Superior temporal gyrus (tissue), 1 donor: ENCODE data around the gene PRCD.
"Not testable (repeated sequence)": the region's sequence is repeated elsewhere in the genome, so short reads cannot be mapped to it uniquely, and the experiment has no call there.

ENCODE experiments used
- DNase-seq: peaks from one replicate; pipeline ENCODE4 v3.0.0-alpha.2; 2016; ENCODE audit errors: extremely low spot score

Gene PRCD

DNA sequence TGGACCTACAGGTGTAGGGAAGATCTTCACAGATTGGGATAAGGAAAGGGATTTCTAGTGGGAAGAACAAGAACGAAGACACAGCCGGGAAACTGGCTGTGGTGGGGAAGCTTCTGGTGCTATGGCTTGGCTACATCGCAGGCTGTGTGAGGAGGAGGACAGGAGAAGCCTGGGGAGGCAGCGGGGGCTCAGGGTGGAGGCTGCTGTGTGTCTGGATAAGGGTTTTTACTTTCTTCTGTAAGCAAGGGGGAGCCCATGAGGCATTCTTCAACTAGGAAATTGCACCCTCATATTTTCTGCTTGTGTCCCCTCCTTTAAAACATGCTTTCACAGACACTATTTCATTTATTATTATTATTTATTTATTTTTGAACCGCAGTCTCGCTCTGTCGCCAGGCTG lies 35.7 kb upstream of the PRCD start:
- no peak for DNase-seq

DNA sequence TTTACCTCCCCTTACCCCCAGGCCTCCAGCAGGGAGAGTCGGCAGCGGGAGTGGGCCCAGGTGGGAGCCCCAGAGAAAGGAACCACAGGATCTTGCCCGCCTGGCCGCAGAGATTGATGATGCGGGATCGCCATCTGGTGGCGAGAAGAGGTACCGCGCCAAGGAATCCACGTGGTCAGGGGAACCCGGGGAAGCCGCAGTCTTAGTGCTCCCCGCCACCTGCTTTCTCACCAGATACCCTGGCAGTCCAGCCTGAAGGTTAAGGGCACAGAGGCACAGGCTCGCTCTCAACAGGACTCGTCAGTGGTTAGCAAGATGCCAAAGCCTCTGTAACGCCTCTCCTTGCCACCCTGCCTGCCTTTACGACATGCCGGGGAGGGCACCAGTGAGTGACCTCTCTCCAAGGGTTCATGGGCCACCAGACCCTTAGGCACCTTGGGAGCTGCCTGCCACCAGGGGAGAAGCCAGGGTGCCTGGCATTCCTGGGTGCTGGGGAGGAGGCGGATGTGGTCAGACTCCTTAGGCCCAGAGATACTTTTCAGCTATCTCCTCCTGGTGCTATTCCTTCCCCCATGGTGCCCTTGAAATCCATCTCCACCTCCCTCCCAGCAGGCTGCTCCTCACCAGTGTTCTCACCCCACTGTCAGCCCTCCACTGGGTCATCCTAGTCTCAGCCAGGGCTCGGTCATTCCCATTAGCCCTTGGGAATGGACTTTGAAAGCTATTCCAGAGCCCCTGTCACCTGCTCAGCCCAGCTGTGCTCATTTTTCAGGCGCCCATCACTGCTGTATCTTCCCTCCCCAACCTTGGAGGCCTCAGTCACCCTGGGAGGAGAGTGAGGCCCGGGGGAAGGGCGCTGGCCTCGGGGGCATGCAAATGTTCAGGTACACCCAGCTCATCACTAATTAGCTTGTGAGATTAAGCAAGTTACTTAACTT lies 33.2 kb upstream of the PRCD start:
- DNase-seq = peak; percentile 91

DNA sequence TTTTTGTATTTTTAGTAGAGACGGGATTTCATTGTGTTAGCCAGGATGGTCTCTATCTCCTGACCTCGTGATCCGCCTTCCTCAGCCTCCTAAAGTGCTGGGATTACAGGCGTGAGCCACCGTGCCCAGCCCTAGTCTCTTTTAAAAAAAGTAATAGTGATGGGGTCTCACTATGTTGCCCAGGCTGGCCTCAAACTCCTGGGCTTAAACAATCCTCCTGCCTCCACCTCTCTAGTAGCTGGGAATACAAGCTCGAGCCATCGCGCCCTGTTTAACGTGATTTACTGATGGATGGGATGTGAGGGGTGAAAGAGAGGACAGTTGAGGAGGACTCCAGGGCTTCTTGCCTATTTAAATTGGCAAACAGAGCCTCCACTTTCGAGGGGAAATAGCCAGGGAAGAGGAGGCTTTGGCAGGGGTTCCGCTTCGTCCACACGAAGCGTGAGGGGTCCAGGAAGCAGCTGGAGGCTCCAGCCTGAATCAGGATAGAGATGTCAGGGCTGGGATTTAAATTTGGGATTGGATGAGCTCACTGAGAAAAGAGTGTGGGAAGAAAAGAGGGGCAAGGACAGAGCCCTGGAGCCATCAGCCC lies 31.3 kb upstream of the PRCD start:
- not testable (repeated sequence) for DNase-seq

DNA sequence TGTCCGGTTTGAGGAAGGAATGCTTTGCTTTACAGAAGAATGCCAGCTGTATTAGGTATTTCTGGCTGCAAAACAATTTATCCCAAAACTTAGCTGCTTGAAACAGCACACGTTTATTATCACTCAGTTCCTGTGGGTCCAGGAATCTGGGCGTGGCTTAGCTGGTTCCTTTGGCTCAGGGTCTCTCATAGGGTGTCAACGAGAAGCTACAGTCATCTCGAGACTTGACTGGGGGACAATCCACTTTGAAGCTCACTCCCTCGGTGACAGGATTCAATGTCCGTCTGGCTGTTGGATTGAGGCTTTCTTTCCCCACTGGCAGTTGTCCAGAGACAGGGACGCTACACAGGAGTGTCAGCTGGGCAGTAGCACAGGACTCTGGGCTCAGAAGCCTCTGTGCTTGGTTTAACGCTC lies 29.0 kb upstream of the PRCD start:
- DNase-seq = no peak

DNA sequence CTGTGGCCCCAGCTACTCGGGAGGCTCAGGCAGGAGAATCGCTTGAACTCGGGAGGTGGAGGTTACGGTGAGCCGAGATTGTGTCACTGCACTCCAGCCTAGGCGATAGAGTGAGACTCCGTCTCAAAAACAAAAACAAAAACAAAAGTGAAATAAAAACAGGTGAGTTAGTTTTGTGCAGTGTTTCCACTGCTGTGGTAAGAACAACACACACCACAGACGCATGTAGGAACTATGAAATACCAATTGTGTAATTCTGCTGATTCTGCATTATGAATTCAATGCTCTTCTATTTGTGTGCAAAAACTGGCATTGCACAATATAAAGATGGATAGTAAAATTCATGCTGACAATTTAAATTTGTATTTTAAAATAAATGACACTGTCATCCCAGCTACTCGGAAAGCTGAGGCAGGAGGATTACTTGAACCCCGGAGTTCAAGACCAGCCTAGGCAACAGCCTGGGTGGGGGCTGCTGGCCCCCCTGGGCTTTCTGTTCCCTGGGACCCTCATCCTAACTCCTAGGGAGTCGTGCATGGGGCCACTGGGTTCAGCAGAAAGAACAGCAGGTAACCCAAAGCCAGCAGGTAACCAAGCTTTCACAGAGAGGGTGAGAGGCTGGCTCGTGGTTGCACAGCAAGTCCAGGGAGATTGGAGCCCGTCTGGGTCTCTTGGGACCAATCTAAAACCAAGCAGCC lies 28.0 kb upstream of the PRCD start:
- no peak for DNase-seq

DNA sequence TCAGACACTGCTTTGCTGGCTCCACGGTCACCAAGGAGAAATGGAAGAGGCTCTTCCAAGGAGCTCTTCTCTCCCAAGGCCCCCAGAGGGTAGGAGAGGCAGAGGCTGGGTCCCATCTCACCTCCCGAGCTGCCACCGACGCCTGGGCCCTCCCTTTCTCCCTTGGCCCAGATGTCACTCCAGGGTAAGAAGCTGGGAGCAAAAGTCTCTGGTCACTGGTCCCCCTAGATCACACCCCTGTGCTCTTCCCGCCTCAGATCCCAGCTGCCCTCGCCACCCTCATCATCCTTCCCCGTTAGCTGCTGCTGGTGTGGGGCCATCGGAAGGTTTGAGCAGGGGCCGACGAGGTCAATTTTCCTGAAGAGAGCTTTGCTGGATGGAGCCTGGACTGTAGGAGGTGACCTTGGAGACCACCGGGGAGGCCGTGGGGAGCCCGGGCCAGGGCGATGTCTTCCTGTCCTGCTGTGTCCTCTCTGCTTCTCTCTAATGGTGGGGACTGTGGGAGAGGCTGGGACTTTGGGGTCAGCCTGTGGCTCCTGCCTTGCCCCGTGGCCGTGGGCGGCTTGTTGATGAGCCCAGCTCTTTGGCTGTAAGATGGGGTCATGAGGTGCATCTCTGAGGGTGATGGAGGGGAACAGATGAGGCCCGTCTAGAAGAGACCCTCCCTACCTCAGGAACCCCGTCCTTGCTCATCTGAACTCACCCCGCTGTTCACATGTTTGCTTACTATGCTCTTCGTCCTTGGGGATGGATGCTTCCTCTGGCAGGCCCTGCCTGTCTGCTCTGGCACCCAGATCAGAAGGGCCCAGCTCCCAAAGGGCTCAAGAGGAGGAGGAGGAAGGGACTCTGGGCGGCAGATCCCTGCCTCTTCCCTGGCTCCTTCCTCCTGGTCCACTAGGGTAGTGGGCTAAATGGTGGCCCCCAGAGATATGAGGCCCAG lies 27.2 kb upstream of the PRCD start:
- DNase-seq = no peak

DNA sequence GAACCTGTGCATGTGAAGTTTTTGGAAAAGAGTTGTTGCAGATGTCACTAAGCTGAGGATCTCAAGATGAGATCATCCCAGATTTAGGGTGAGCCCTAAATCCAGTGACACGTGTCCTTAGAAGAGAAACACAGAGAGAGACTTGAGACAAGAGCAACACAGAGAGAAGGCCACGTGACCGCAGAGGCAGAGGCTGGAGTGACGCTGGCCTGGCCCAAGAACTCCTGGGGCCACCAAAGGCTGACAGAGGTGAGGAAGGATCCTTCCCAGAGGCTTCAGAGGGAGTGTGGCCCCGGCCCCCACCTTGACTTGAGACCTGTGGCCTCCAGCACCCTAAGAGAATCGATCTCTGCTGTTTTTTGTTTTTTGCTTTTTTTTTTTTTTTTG lies 26.5 kb upstream of the PRCD start:
- DNase-seq = no peak

DNA sequence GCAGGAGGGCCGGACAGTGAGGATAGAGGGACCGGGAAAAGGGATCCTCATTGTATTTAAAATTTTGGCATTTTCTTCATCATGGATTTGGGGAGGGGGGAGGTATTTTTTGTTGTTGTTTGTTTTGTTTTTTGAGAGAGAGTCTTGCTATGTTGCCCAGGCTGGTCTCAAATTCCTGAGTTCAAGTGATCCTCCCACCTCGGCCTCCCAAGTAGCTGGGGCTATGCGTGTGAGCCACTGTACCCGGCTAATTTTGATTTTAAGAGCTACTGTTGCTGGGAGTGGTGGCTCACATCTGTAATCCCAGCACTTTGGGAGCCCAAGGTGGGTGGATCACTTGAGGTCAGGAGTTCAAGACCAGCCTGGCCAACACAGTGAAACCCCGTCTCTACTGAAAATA lies 25.5 kb upstream of the PRCD start:
- not testable (repeated sequence) for DNase-seq

DNA sequence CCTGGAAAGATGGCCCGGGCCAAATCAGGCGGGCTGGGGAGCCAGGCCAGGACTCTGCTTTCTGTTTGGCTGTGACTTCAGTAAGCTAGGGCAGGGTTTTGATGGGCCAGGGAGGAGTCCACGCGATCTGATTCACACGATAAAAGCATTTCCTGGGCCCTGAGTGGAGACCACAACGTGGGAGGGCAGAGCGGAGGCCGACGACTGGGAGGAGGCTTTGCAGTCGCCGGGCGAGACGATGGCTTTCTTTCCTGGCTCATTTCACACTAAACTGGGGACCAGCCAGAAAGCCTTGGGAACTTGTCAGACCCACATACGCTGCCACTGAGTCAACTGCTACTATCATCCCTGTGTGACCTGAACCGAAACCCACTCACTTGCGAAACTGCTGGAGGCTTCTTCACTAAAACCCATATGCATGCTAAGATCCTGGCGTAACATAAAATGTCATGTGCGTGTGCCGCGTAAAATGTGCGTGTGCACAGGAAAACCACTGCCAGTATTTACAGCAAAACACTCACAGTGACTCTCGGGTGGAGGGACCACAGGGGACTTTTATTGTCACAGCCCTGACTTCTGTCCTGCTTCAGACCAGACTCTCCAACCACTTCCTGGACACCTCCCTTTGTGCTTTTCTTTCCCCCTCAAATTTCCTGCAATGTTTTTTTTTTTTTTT lies 24.4 kb upstream of the PRCD start:
- DNase-seq = no peak

DNA sequence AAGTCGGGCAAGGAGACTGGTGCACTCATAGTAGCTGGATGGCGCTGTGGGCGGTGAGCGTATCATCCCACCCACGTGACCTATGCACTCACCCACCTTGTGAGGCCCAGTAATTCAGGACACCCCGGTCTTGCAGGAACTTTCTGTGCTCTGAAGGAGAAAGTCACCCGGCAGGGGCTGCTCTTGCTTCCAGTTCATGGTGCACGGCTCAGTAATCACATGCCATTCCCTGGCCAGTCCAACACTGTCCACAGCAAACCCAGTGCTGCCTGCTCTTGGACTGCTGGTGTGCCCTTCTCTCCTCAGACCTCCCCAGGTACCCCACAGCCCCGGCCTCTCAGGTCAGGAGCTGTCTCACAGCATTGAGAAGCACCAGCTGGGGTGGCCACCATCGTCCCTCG lies 22.2 kb upstream of the PRCD start:
- DNase-seq = no peak

DNA sequence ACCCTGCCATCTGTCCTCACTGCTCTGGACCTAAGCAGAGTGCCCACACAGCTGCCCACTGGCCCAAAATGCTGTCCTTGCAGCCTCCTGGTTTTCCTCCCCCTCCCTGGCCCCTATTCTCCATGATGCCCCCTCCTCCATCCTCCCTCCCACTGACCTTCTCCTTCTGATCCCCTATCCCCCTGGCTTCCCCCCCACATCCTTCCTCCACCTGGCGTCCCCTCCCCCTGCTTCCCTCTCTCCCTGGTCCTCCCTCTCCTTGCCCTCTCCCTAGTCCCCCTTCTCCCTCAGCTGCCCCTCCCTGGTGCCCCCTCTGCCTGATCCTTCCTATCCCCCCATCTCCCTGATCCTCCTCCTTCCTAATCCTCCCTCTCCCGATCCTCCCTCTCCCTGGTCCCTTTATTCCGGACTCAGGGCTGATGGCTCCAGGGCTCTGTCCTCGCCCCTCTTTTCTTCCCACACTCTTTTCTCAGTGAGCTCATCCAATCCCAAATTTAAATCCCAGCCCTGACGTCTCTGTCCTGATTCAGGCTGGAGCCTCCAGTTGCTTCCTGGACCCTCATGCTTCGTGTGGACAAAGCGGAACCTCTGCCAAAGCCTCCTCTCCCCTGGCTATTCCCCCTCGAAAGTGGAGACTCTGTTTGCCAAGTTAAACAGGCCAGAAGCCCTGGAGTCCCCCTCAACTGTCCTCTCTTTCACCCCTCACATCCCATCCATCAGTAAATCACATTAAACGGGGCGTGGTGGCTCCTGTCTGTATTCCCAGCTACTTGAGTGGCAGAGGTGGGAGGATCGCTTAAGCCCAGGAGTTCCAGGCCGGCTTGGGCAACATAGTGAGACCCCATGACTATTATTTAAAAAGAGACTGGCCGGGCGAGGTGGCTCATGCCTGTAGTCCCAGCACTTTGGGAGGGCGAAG lies 20.5 kb upstream of the PRCD start:
- no peak for DNase-seq

DNA sequence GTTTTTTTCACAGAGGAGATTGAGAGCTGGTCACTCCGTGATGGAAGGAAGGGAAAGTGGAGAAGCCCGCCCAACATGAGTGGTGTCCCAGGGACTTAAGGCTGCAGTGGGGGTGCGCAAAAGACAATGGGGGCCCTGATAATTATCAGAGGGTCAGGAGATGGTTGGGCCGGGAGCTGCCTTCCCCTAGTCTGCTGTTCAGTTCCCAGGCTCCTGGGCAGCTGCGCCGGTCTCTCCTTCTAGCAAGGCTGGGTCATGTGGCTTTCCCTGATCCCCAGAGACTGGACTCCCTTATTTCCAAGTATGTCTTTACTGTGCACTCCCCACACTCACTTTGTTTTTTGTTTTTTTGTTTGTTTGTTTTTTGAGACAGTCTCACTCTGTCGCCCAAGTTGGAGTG lies 18.6 kb upstream of the PRCD start:
- DNase-seq = no peak

DNA sequence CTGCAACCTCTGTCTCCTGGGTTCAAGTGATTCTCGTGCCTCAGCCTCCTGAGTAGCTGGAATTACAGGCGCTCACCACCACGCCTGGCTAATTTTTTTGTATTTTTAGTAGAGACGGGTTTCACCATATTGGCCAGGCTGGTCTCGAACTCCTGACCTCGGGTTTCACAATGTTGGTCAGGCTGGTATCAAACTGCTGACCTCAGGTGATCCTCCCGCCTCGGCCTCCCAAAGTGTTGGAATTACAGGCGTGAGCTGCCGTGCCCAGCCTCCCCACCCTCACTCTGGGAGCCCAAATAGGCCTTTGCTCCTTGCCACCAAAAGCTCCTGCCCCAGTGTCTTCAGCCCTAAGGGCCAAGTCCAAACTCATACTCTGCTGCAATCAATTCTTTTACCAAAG lies 18.2 kb upstream of the PRCD start:
- not testable (repeated sequence) for DNase-seq

DNA sequence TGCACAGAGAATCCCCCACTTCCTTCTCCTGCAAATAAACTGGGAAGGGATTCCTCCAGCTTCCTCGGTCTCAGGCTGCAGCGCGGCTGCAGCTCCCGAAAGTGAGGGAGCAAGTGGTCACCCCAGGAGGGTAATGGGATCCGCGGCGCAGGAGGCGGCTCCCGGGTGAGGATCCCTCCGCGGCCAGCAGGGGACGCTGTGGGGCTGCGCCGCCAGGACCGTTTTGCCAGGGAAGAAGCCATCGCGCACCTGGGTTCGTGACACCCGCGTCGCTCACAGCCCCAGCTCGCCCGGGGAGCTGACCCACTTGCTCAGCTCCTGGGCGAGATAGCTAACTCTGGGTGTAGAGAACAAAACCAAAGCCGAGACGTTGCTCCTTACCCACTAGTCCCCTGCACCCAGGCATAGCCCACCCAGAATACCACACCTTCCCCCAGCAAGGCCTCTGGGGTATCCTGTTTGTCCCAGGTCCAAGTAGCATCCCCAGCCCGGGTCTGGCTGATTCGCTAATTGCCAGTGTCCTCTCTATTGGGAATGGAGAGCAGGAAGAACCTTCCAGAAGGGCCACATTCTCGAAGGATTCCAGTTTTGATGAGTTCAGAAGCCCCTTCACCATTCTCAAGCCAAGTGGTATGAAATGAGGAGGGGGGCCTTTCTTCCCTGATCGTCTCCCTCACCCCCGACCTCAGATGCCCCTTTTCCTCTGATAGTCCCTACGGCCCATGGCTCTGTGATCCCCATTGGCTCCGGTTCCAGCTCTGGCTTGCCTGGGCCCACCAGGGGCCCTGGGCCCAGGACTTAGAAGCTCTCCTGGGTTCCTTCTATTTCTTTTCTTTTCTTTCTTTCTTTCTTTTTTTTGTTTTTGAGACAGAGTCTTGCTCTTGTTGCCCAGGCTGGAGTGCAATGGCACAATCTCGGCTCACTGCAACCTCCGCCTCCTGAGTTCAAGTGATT lies 16.5 kb upstream of the PRCD start:
- DNase-seq = peak; percentile 78

DNA sequence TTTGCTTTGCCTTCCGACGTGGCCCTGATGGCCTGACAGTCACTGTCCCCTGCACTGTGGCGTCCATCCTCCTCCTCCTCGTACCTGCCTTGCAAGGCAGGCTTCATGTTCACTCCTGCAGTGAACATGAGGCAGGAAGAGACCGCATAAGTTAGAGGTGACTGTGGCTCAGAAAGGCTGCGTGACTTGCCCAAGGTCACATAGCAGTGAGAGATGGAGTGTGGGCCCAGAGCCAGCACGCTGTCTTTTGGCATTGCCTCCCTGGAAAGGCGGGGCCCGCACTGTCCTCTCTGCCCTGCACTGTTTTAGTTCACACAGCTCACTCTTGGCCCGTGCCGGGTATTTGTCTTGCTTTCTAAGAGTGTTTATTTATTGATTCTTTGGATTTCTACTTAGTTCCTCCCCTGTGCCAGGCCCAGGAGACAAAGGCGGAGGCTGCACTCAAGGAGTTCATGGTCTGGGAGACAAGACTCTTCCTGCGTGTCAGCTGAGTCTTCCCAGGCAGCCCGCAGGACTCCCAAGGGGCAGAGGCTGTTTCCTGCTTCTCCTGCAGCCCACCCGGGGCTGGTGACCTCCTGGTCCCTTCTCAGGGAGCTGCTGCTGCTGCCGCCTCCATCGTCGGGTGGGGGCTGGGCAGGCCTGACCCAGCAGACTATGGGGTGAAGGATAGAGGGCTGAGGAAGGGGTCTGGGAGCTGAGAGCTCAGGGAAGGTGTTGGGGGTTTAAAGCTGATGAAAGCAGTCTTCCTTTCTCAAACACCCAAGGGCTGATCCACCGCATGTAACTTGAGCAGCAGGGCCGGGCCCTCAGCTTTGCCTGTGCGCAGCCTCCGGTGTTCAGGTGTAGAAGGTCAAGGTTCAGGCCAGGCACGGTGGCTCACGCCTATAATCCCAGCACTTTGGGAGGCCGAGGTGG lies 15.0 kb upstream of the PRCD start:
- no peak for DNase-seq

DNA sequence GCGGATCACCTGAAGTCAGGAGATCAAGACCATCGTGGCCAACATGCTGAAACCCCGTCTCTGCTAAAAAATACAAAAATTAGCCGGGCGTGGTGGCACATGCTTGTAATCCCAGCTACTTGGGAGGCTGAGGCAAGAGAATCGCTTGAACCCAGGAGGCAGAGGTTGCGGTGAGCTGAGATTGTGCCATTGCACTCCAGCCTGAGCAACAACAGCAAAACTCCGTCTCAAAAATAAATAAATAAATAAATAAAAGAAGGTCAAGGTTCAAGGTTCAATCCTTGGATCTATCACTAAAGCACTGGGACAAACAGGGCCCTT lies 14.4 kb upstream of the PRCD start:
- not testable (repeated sequence) for DNase-seq

DNA sequence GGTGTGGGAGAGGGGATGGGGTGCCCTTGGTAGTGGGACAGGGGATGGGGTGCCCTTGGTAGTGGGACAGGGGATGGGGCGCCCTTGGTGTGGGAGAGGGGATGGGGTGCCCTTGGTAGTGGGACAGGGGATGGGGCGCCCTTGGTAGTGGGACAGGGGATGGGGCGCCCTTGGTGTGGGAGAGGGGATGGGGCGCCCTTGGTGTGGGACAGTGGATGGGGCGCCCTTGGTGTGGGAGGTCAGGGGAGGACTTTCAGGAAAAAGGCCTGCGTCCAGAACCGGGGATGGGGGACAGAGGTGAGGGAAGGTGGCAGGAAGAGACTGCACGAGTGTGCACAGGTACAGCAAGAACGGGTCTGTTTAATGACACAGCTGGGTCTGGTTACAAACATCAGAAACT lies 12.8 kb upstream of the PRCD start:
- not testable (repeated sequence) for DNase-seq
